HepG2 (cell line): ENCODE data around the gene ADAM15. TPM values are rescaled to one million over a fixed set of nuclear protein-coding genes. Genes with fewer than 3 reads are reported as not detected.
A peak's percentile ranks its signal among the peaks of the same experiment; 100 is the strongest.

ENCODE experiments used
- ARID5B ChIP-seq: IDR thresholded peaks from 2 replicates; pipeline ENCODE4 v1.4.0; 2020; ENCODE audit warnings: mild to moderate bottlenecking, missing genetic modification reagents
- ATF7 ChIP-seq, 2 experiments: fragments of 450-650 bp in 1 of 2; sonication (generic) in 1 of 2; formaldehyde crosslinking in 1 of 2; IDR thresholded peaks; 2 replicates each; pipeline versions ENCODE4 v1.4.0 to v1.6.1; 2016 to 2020; ENCODE audit warnings: antibody characterized with exemption in 1 of 2, mild to moderate bottlenecking in 1 of 2, missing genetic modification reagents in 1 of 2
- KLF13 ChIP-seq: sonication (generic); formaldehyde crosslinking; IDR thresholded peaks from 2 replicates; pipeline ENCODE4 v1.4.0; 2020; ENCODE audit warnings: mild to moderate bottlenecking, missing genetic modification reagents
- MTA3 ChIP-seq: sonication (generic); formaldehyde crosslinking; IDR thresholded peaks from 2 replicates; pipeline ENCODE4 v1.4.0; 2020; ENCODE audit warnings: missing genetic modification reagents
- ZBTB7B ChIP-seq: sonication (generic); formaldehyde crosslinking; IDR thresholded peaks from 2 replicates; pipeline ENCODE4 v1.4.0; 2020; ENCODE audit warnings: missing genetic modification reagents
- ZFP1 ChIP-seq: IDR thresholded peaks from 2 replicates; pipeline ENCODE4 v1.6.1; 2016
- ZFP37 ChIP-seq: sonication (generic); formaldehyde crosslinking; IDR thresholded peaks from 2 replicates; pipeline ENCODE4 v1.4.0; 2020; ENCODE audit warnings: missing genetic modification reagents, borderline replicate concordance
- ZNF367 ChIP-seq: sonication (generic); formaldehyde crosslinking; IDR thresholded peaks from 2 replicates; pipeline ENCODE4 v1.4.0; 2020; ENCODE audit warnings: missing genetic modification reagents, borderline replicate concordance
- ZNF407 ChIP-seq: sonication (generic); formaldehyde crosslinking; IDR thresholded peaks from one replicate; pipeline ENCODE4 v1.5.1; 2020; ENCODE audit warnings: mild to moderate bottlenecking, missing genetic modification reagents; ENCODE audit errors: not compliant biosample characterization
- ZNF503 ChIP-seq: sonication (generic); formaldehyde crosslinking; IDR thresholded peaks from 2 replicates; pipeline ENCODE4 v1.4.0; 2020; ENCODE audit warnings: missing genetic modification reagents
- ZNF543 ChIP-seq: sonication (generic); formaldehyde crosslinking; IDR thresholded peaks from 2 replicates; pipeline ENCODE4 v1.4.0; 2020; ENCODE audit warnings: mild to moderate bottlenecking, missing genetic modification reagents
- ZNF572 ChIP-seq: sonication (generic); formaldehyde crosslinking; IDR thresholded peaks from 2 replicates; pipeline ENCODE4 v1.5.1; 2020; ENCODE audit warnings: mild to moderate bottlenecking, missing genetic modification reagents
- ZSCAN30 ChIP-seq: sonication (generic); formaldehyde crosslinking; IDR thresholded peaks from 2 replicates; pipeline ENCODE4 v1.5.0; 2020; ENCODE audit warnings: mild to moderate bottlenecking, missing genetic modification reagents
- polyA plus RNA-seq, 8 experiments: library from polyadenylated mRNA; depleted of rRNA in 3 of 8; stranded (reverse) in 7 of 8; unstranded in 1 of 8; fragments of >200 nt; fragmentation: Illumina TruSeq in 4 of 8; extraction: Trizol in 4 of 8; gene quantifications; 2 replicates each; pipeline versions ENCODE4 v1.2.1 to v1.2.3, GENCODE V29; 2011 to 2016; ENCODE audit warnings: low read depth in 4 of 8, missing spikeins in 1 of 8, mixed read lengths in 1 of 8; ENCODE audit not compliant: insufficient read depth in 1 of 8
- total RNA-seq, 5 experiments: library from RNA; depleted of rRNA; stranded (reverse); fragments of >200 nt; fragmentation: Illumina TruSeq; extraction: Trizol; gene quantifications; 2 replicates each; pipeline ENCODE4 v1.2.3, GENCODE V29; 2016; ENCODE audit warnings: low read depth in 1 of 5

The ADAM15 gene
- total and polyA plus RNA-seq, 2 of the 13 experiments (the other 11 are each of a cell fraction or from before 2014, with no cell fraction given), result 17.9 to 25.6 TPM

- TF ChIP-seq ZNF407 (CRISPR knock-in tag) (peak; percentile 44), ZNF367 (0 out of 2 replicates have a peak, but pooled peaks have one; percentile 50), ZNF572 (CRISPR knock-in tag) (peak; percentile 45; the same call in 1 of the 2 replicates), ZNF503 (peak; percentile 84; the same call in 1 of the 2 replicates), ZFP1 (CRISPR knock-in tag) (no peak; the same call in 1 of the 2 replicates), ZSCAN30 (peak; percentile 63; the same call in 1 of the 2 replicates), ARID5B (CRISPR knock-in tag) (peak; percentile 74), KLF13 (no peak), ZNF543 (CRISPR knock-in tag) (0 out of 2 replicates have a peak, but pooled peaks have one; percentile 30), ATF7 (IDR thresholded peaks at IDR 0.05) (no peak), ATF7 (CRISPR knock-in tag; IDR thresholded peaks at IDR 0.05) (no peak; the same call in 1 of the 2 replicates), MTA3 (CRISPR knock-in tag) (no peak), ZFP37 (CRISPR knock-in tag) (peak; percentile 32; the same call in 1 of the 2 replicates), ZBTB7B (CRISPR knock-in tag) (peak; percentile 98)
These were observed 33.8 kb upstream of the ADAM15 start (continued) for GRCh38 chr1:155017041-155017945.
